A673 (cell line): ENCODE measurements around the gene SNRPB2. TPM values are rescaled to one million over a fixed set of nuclear protein-coding genes. Genes with fewer than 3 reads are reported as not detected.

Experiments used
- BruUV-seq: library from RNA; stranded (reverse); fragments of 400-500 nt; replicated peaks from 2 replicates; lab custom pipeline; 2021; lab: Mats Ljungman, UMichigan
- CTCF ChIA-PET: fragments of 300-600 bp; sonication (Branson Sonifier 250); formaldehyde crosslinking; loops from one replicate; lab custom pipeline; 2022; ENCODE audit warnings: antibody characterized with exemption; lab: Charles Lee
- POLR2A ChIA-PET: fragments of 300-600 bp; sonication (Branson Sonifier 250); formaldehyde crosslinking; loops from one replicate; lab custom pipeline; 2022; ENCODE audit warnings: antibody characterized with exemption; ENCODE audit not compliant: low non-redundant PET; lab: Charles Lee
- DNase-seq: peaks from one replicate; pipeline ENCODE4 v3.0.0-alpha.2; 2015; ENCODE audit warnings: low spot score
- H3K27ac ChIP-seq: fragments of 200-600 bp; sonication (generic); 2 replicates; pipeline ENCODE4 v1.5.1; 2016; ENCODE audit warnings: mixed run types, low read depth, mild to moderate bottlenecking, mixed read lengths, antibody characterized with exemption, low read length; ENCODE audit not compliant: poor library complexity, severe bottlenecking
- H3K27me3 ChIP-seq: fragments of 200-600 bp; sonication (generic); replicated peaks from 2 replicates; pipeline ENCODE4 v1.6.1; 2017; ENCODE audit warnings: mixed run types, low read depth, mild to moderate bottlenecking, mixed read lengths, antibody characterized with exemption, low read length; ENCODE audit not compliant: insufficient read depth, poor library complexity
- H3K36me3 ChIP-seq: fragments of 200-600 bp; sonication (generic); 2 replicates; pipeline ENCODE4 v1.6.1; 2016; ENCODE audit warnings: mixed run types, mild to moderate bottlenecking, mixed read lengths, antibody characterized with exemption, low read length; ENCODE audit not compliant: insufficient read depth, poor library complexity, severe bottlenecking
- H3K4me1 ChIP-seq: fragments of 200-600 bp; sonication (generic); 2 replicates; pipeline ENCODE4 v1.6.1; 2017; ENCODE audit warnings: mixed run types, mild to moderate bottlenecking, mixed read lengths, antibody characterized with exemption, low read length; ENCODE audit not compliant: insufficient read depth, poor library complexity, severe bottlenecking
- H3K4me3 ChIP-seq: fragments of 200-600 bp; sonication (generic); 2 replicates; pipeline ENCODE4 v1.5.1; 2016; ENCODE audit warnings: low read depth, mixed run types, mild to moderate bottlenecking, mixed read lengths, low read length; ENCODE audit not compliant: poor library complexity, severe bottlenecking
- H3K9me3 ChIP-seq: fragments of 200-600 bp; sonication (generic); 2 replicates; pipeline ENCODE4 v1.6.1; 2016; ENCODE audit warnings: mixed run types, low read depth, mild to moderate bottlenecking, mixed read lengths, antibody characterized with exemption, low read length; ENCODE audit not compliant: poor library complexity, severe bottlenecking
- EZH2 ChIP-seq: fragments of 200-600 bp; sonication (generic); IDR thresholded peaks from 2 replicates; pipeline ENCODE4 v1.6.1; 2017; ENCODE audit warnings: borderline replicate concordance, low read depth, mild to moderate bottlenecking, mixed read lengths, antibody characterized with exemption, low read length; ENCODE audit not compliant: poor library complexity, severe bottlenecking
- intact Hi-C: fragments of 100-400 bp; cut with micrococcal nuclease; formaldehyde crosslinking; loops from one replicate; pipeline ENCODE4 v1.10.0; 2022; ENCODE audit not compliant: unreplicated experiment
- total RNA-seq: library from RNA; stranded (reverse); gene quantifications from 2 replicates; pipeline ENCODE4 v1.2.3, GENCODE V29; 2021
- TF ChIP-seq, protein P1 (sequence below): fragments of 300-800, 200-600 bp; sonication (generic); conservative IDR thresholded peaks from 2 replicates; pipeline ENCODE4 v1.5.1; 2017; ENCODE audit warnings: low read depth, mild to moderate bottlenecking, antibody characterized with exemption, low read length, moderate library complexity, mixed read lengths

Gene SNRPB2
- total RNA-seq, 1 experiment from 2014 or later: 103 TPM

DNA sequence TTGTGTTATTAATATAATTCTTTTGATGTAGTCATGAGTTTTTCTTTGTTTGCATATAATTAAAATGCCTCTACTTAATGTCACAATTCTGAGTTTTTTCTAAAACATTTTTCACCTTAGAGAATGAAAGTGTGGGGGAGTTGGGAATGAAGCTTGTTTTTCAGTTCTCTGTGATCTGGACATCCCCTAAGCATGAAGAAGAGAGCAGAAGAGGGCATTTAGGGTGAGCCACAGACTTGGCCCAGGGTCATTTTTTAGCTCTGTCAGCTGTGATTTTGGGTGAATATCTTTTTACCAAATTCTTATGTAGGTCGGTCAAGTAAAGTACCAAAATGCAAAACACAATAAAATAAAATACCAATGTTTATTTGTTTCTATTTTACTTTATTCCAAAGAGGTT is 22.3 kb downstream of the SNRPB2 start:
- intact Hi-C loops: no loop called here
- H3K9me3 ChIP-seq: no peaks in the 10 kb centered on the region
- ChIA-PET POLR2A (no interaction called here), CTCF (no interaction called here)
- H3K36me3 ChIP-seq: no peaks in the 10 kb centered on the region
- H3K4me3 ChIP-seq: no peak overlapping the region
- no peaks in the 10 kb centered on the region for H3K4me1 ChIP-seq
- DNase-seq: no peak
- H3K27ac ChIP-seq: no peak overlapping the region
- TF ChIP-seq EZH2: no peak
- TF ChIP-seq, protein P1, sequence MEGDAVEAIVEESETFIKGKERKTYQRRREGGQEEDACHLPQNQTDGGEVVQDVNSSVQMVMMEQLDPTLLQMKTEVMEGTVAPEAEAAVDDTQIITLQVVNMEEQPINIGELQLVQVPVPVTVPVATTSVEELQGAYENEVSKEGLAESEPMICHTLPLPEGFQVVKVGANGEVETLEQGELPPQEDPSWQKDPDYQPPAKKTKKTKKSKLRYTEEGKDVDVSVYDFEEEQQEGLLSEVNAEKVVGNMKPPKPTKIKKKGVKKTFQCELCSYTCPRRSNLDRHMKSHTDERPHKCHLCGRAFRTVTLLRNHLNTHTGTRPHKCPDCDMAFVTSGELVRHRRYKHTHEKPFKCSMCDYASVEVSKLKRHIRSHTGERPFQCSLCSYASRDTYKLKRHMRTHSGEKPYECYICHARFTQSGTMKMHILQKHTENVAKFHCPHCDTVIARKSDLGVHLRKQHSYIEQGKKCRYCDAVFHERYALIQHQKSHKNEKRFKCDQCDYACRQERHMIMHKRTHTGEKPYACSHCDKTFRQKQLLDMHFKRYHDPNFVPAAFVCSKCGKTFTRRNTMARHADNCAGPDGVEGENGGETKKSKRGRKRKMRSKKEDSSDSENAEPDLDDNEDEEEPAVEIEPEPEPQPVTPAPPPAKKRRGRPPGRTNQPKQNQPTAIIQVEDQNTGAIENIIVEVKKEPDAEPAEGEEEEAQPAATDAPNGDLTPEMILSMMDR: no peak
- H3K27me3 ChIP-seq: peaks cover 27% of the 10 kb centered on the region
- no TSS peak for BruUV-seq

DNA sequence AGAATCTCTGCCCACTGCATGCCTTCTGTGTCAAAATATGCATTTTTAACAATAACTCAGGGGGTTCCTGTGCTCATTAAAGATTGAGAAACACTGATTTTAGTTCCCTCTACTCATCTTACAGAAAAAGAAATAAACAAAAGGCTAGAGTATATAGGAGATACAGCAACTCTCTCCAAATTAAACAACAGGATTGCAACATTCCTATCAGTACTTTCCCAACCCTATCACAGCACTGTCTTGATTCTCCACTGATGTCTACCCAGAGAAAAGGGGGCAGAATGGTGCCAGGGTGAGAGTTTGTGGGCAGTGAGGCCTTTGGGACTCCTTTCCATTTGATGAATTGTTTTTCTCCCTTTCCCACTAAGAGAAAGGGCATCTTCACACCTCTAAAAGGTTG is 23.1 kb downstream of the SNRPB2 start:
- Histone ChIP-seq H3K27ac (no peak overlapping the region), H3K4me1 (no peaks in the 10 kb centered on the region), H3K36me3 (no peaks in the 10 kb centered on the region), H3K4me3 (no peak overlapping the region), H3K27me3 (peaks cover 27% of the 10 kb centered on the region), H3K9me3 (no peaks in the 10 kb centered on the region)
- ChIA-PET POLR2A (no interaction called here), CTCF (no interaction called here)
- intact Hi-C loops: no loop called here
- TF ChIP-seq, protein P1: no peak
- TF ChIP-seq EZH2: no peak
- no TSS peak for BruUV-seq
- no peak for DNase-seq

DNA sequence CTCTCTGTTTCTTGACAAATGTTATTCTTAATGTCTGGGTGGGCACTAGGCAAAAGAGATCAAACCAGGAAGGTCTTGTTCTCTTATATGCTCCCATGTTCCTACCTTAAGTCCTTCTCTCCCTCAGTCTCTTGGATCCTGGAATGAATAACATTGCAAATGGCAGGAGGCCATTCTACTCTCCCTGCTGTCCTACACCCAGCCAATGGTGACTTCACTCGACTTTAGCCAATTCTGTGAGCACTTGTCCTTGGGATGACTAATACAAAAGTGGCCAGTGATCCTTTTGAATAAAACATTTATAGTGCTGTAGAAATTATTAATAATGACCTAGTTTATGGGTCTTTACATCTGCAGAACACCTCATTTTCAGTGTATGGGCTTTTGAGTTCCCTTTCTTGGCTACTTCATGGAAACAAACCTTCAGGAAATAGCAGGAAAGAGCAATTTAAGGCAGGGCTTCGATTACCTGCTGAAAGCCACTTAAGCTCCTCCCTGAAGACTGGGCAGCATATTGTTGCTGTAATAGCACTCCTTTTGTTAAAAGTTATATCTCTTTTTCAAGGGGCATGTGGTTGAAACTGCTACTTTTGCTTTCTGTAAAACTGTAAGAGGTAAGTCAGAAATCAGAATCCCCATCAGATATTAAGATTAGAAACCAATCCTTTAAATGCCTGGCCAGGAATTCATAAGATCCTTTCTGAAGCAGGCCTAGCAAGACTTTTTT is 28.8 kb downstream of the SNRPB2 start:
- Histone ChIP-seq H3K4me3 (no peak overlapping the region), H3K9me3 (no peaks in the 10 kb centered on the region), H3K4me1 (no peaks in the 10 kb centered on the region), H3K27me3 (peaks cover 24% of the 10 kb centered on the region), H3K36me3 (no peaks in the 10 kb centered on the region), H3K27ac (no peak overlapping the region)
- TF ChIP-seq, protein P1: no peak
- no peak for TF ChIP-seq EZH2
- ChIA-PET CTCF (no interaction called here), POLR2A (no interaction called here)
- intact Hi-C loops: no loop called here
- no peak for DNase-seq
- BruUV-seq: no TSS peak
